Lung (tissue), 12 donors: ENCODE results near the gene AGMO. TPM values are rescaled to one million over a fixed set of nuclear protein-coding genes. Genes with fewer than 3 reads are reported as not detected.

Experiments used
- ATAC-seq: fragments of 200-7000 bp; cut with Tn5 transposase; one replicate; pipeline ENCODE4 v1.9.1; 2020; ENCODE audit warnings: moderate number of reproducible peaks; ENCODE audit not compliant: insufficient read depth, low FRiP score
- DNase-seq, 3 donors: peaks; one replicate each; pipeline ENCODE4 v3.0.0-alpha.2; 2013 to 2017
- H3K27ac ChIP-seq, 2 donors: one replicate each; pipeline ENCODE4 v1.5.1; 2013; ENCODE audit warnings: mild to moderate bottlenecking in 2 of 2, moderate library complexity in 2 of 2, control low read depth in 1 of 2, inconsistent platforms in 1 of 2, low read depth in 1 of 2, low read length in 1 of 2
- H3K27me3 ChIP-seq, 3 donors: one replicate each; pipeline ENCODE4 v1.5.1; 2013; ENCODE audit warnings: low read length in 2 of 3; ENCODE audit not compliant: control insufficient read depth in 3 of 3, insufficient read depth in 3 of 3
- H3K36me3 ChIP-seq, 4 donors: one replicate each; pipeline ENCODE4 v1.5.1; 2013; ENCODE audit warnings: low read length in 4 of 4, mild to moderate bottlenecking in 1 of 4, moderate library complexity in 1 of 4; ENCODE audit not compliant: control insufficient read depth in 4 of 4, insufficient read depth in 4 of 4
- H3K4me1 ChIP-seq, 5 donors: one replicate each; pipeline ENCODE4 v1.5.1; 2013; ENCODE audit warnings: low read length in 5 of 5, mild to moderate bottlenecking in 2 of 5, moderate library complexity in 1 of 5; ENCODE audit not compliant: control insufficient read depth in 5 of 5, insufficient read depth in 5 of 5
- H3K4me3 ChIP-seq: one replicate; pipeline ENCODE4 v1.5.1; 2013; ENCODE audit warnings: mild to moderate bottlenecking, control low read depth, moderate library complexity
- H3K9ac ChIP-seq, 2 donors: one replicate each; pipeline ENCODE4 v1.5.1; 2013; ENCODE audit warnings: low read length in 2 of 2, control low read depth in 1 of 2; ENCODE audit not compliant: insufficient read depth in 1 of 2
- H3K9me3 ChIP-seq, 4 donors: one replicate each; pipeline ENCODE4 v1.5.1; 2013; ENCODE audit warnings: low read length in 3 of 4, mild to moderate bottlenecking in 1 of 4, moderate library complexity in 1 of 4; ENCODE audit not compliant: control insufficient read depth in 4 of 4, insufficient read depth in 3 of 4
- CTCF ChIP-seq: IDR thresholded peaks from 2 replicates; pipeline ENCODE4 v1.5.1; 2012; ENCODE audit warnings: mild to moderate bottlenecking; ENCODE audit errors: control extremely low read depth, extremely low read depth
- WGBS, 2 donors: extraction: QIAGEN DNeasy Blood & Tissue Kit; methylation state at CpG; one replicate each; pipeline ENCODE4 v1.1.7; 2013; 5-methylcytosine and 5-hydroxymethylcytosine counted together
- polyA plus RNA-seq, 2 donors: library from polyadenylated mRNA; stranded (reverse); fragments of 200-250 nt; gene quantifications; one replicate each; pipeline ENCODE4 v1.2.1, GENCODE V29; 2013
- total RNA-seq, 2 donors: library from RNA; depleted of rRNA in 1 of 2; stranded (reverse); fragments of >200 nt in 1 of 2; gene quantifications; one replicate each; pipeline ENCODE4 v1.2.1, GENCODE V29; 2014 to 2021
- donor health status: control.
- donor health status: control.
- donor health status: Bipolar disorder and iron deficiency.
- donor health status: healthy.
- donor health status: DM: yes; HTN: yes; CAD: no.

Gene AGMO
- total and polyA plus RNA-seq, 4 donors: 0.03 to 0.74 (median 0.11) TPM

GRCh38 chr7:15175152-15175551 lies 386.7 kb downstream of the AGMO start:
- H3K9ac ChIP-seq: no peak overlapping the region
- no peaks in the 10 kb centered on the region for H3K4me1 ChIP-seq
- no peaks in the 10 kb centered on the region for H3K36me3 ChIP-seq
- 79 to 93% methylated on average over 1 of the region's 1 CpG for WGBS, 2 donors
- no peak overlapping the region for H3K27ac ChIP-seq
- DNase-seq (peak in 2 of 3 donors; percentile 24 to 35), ATAC-seq (no peak)
- TF ChIP-seq CTCF: no peak
- H3K27me3 ChIP-seq: no peaks in the 10 kb centered on the region
- H3K4me3 ChIP-seq: no peak overlapping the region
- no peaks in the 10 kb centered on the region for H3K9me3 ChIP-seq

- ATAC-seq (no peak), DNase-seq (no peak)
- Histone ChIP-seq H3K36me3 (no peaks in the 10 kb centered on the region), H3K9me3 (no peaks in the 10 kb centered on the region), H3K4me3 (no peak overlapping the region), H3K9ac (no peak overlapping the region), H3K27me3 (no peaks in the 10 kb centered on the region), H3K27ac (no peak overlapping the region), H3K4me1 (no peaks in the 10 kb centered on the region)
- TF ChIP-seq CTCF: no peak
- WGBS, 2 donors: 40 to 72% methylated on average over 1 of the region's 1 CpG
Observed at GRCh38 chr7:15174485-15174884, 387.3 kb downstream of the AGMO start.

- H3K27me3 ChIP-seq: no peaks in the 10 kb centered on the region
Observed at GRCh38 chr7:15168489-15168888, 393.3 kb downstream of the AGMO start.

More at GRCh38 chr7:15168489-15168888, 393.3 kb downstream of the AGMO start:
- DNase-seq (peak in 1 of 3 donors; percentile 24), ATAC-seq (no peak)
- 66 to 67% methylated on average over 4 of the region's 4 CpGs for WGBS, 2 donors
- no peak for TF ChIP-seq CTCF
- H3K36me3 ChIP-seq: no peaks in the 10 kb centered on the region
- H3K27ac ChIP-seq: no peak overlapping the region
- H3K9ac ChIP-seq: no peak overlapping the region
- no peak overlapping the region for H3K4me3 ChIP-seq
- H3K9me3 ChIP-seq: no peaks in the 10 kb centered on the region
- no peaks in the 10 kb centered on the region for H3K4me1 ChIP-seq
